ENCODE results near the gene ATOH8. TPM values are rescaled to one million over a fixed set of nuclear protein-coding genes. Genes with fewer than 3 reads are reported as not detected.

ATOH8 gene
- total and polyA plus RNA-seq, 2 experiments from 2014 or later = 4.8 to 10.6 TPM

GRCh38 chr2:85814802-85815550, 61.2 kb downstream of the ATOH8 start:
- Histone ChIP-seq H3K27me3 (no peaks in the 10 kb centered on the region), H3K36me3 (no peaks in the 10 kb centered on the region), H3K4me3 (no peak overlapping the region), H3K27ac (no peak overlapping the region), H3K4me1 (ENCODE audit: low read depth) (no peaks in the 10 kb centered on the region), H3K9me3 (ENCODE audit: low read depth) (no peaks in the 10 kb centered on the region)
- no peak for DNase-seq (ENCODE audit: low read depth in 1 of 2, low spot score in 1 of 2)
- TF ChIP-seq CTCF (IDR thresholded peaks at IDR 0.05; ENCODE audit: low read depth, low read length) = no peak

- H3K4me3 ChIP-seq = no peak overlapping the region
- H3K4me1 ChIP-seq (ENCODE audit: low read depth) = no peaks in the 10 kb centered on the region
- H3K36me3 ChIP-seq = no peaks in the 10 kb centered on the region
- H3K27me3 ChIP-seq = no peaks in the 10 kb centered on the region
- TF ChIP-seq CTCF (IDR thresholded peaks at IDR 0.05; ENCODE audit: low read depth, low read length) = no peak
- no peak for DNase-seq (ENCODE audit: low read depth in 1 of 2, low spot score in 1 of 2)
- H3K9me3 ChIP-seq (ENCODE audit: low read depth) = no peaks in the 10 kb centered on the region
- H3K27ac ChIP-seq = no peak overlapping the region
Measured at GRCh38 chr2:85819811-85820510, 66.2 kb downstream of the ATOH8 start.

GRCh38 chr2:85822766-85823165, 69.0 kb downstream of the ATOH8 start:
- Histone ChIP-seq H3K4me3 (no peak overlapping the region), H3K27me3 (no peaks in the 10 kb centered on the region), H3K4me1 (ENCODE audit: low read depth) (no peaks in the 10 kb centered on the region), H3K27ac (no peak overlapping the region), H3K36me3 (no peaks in the 10 kb centered on the region), H3K9me3 (ENCODE audit: low read depth) (no peaks in the 10 kb centered on the region)
- TF ChIP-seq CTCF (IDR thresholded peaks at IDR 0.05; ENCODE audit: low read depth, low read length) = no peak
- DNase-seq (ENCODE audit: low read depth in 1 of 2, low spot score in 1 of 2) = no peak

GRCh38 chr2:85823951-85824350, 70.2 kb downstream of the ATOH8 start:
- no peak for TF ChIP-seq CTCF (IDR thresholded peaks at IDR 0.05; ENCODE audit: low read depth, low read length)
- no peak overlapping the region for H3K4me3 ChIP-seq
- H3K4me1 ChIP-seq (ENCODE audit: low read depth) = no peaks in the 10 kb centered on the region
- no peak for DNase-seq (ENCODE audit: low read depth in 1 of 2, low spot score in 1 of 2)
- H3K27me3 ChIP-seq = no peaks in the 10 kb centered on the region
- H3K9me3 ChIP-seq (ENCODE audit: low read depth) = no peaks in the 10 kb centered on the region
- H3K36me3 ChIP-seq = no peaks in the 10 kb centered on the region
- no peak overlapping the region for H3K27ac ChIP-seq

GRCh38 chr2:85826990-85827878, 73.4 kb downstream of the ATOH8 start:
- DNase-seq (ENCODE audit: low read depth in 1 of 2, low spot score in 1 of 2) = peak; percentile 71 to 80
- Histone ChIP-seq H3K9me3 (ENCODE audit: low read depth) (no peaks in the 10 kb centered on the region), H3K27ac (no peak overlapping the region), H3K4me3 (no peak overlapping the region), H3K36me3 (no peaks in the 10 kb centered on the region), H3K4me1 (ENCODE audit: low read depth) (no peaks in the 10 kb centered on the region), H3K27me3 (no peaks in the 10 kb centered on the region)
- peak; percentile 80 for TF ChIP-seq CTCF (IDR thresholded peaks at IDR 0.05; ENCODE audit: low read depth, low read length)

Measured in cardiac muscle cell (in vitro differentiated cells and primary cell).